ENCODE results near the gene AMOT. TPM values are rescaled to one million over a fixed set of nuclear protein-coding genes. Genes with fewer than 3 reads are reported as not detected.

The AMOT gene
- total and polyA plus RNA-seq, 2 donors: 8.8 to 29.2 TPM

- no peak for DNase-seq (ENCODE audit: extremely low spot score)
- 70% methylated on average over 3 of the region's 3 CpGs for WGBS
- no peak overlapping the region for H3K4me3 ChIP-seq (ENCODE audit: low read depth, low read length)
- H3K4me1 ChIP-seq (ENCODE audit: insufficient read depth): no peaks in the 10 kb centered on the region
- H3K27ac ChIP-seq (ENCODE audit: low read depth): no peak overlapping the region
- H3K36me3 ChIP-seq (ENCODE audit: insufficient read depth): no peaks in the 10 kb centered on the region
Measured at GRCh38 chrX:112808651-112809195, 31.9 kb downstream of the AMOT start.

GRCh38 chrX:112808007-112808406, 32.6 kb downstream of the AMOT start:
- DNase-seq (ENCODE audit: extremely low spot score): no peak
- no peaks in the 10 kb centered on the region for H3K4me1 ChIP-seq (ENCODE audit: insufficient read depth)
- H3K27ac ChIP-seq (ENCODE audit: low read depth): no peak overlapping the region
- no peaks in the 10 kb centered on the region for H3K36me3 ChIP-seq (ENCODE audit: insufficient read depth)
- H3K4me3 ChIP-seq (ENCODE audit: low read depth, low read length): no peak overlapping the region
- 90% methylated on average over 4 of the region's 4 CpGs for WGBS

GRCh38 chrX:112803060-112803459, 37.6 kb downstream of the AMOT start:
- Histone ChIP-seq H3K4me3 (ENCODE audit: low read depth, low read length) (no peak overlapping the region), H3K27ac (ENCODE audit: low read depth) (no peak overlapping the region), H3K36me3 (ENCODE audit: insufficient read depth) (no peaks in the 10 kb centered on the region), H3K4me1 (ENCODE audit: insufficient read depth) (no peaks in the 10 kb centered on the region)
- DNase-seq (ENCODE audit: extremely low spot score): no peak
- WGBS: 96% methylated on average over 3 of the region's 3 CpGs

- no peak for DNase-seq (ENCODE audit: extremely low spot score)
- Histone ChIP-seq H3K4me3 (ENCODE audit: low read depth, low read length) (no peak overlapping the region), H3K27ac (ENCODE audit: low read depth) (no peak overlapping the region), H3K36me3 (ENCODE audit: insufficient read depth) (no peaks in the 10 kb centered on the region), H3K4me1 (ENCODE audit: insufficient read depth) (no peaks in the 10 kb centered on the region)
- 81% methylated on average over 1 of the region's 1 CpG for WGBS
Measured at GRCh38 chrX:112802541-112802940, 38.1 kb downstream of the AMOT start.

- H3K27ac ChIP-seq (ENCODE audit: low read depth): no peak overlapping the region
- H3K36me3 ChIP-seq (ENCODE audit: insufficient read depth): no peaks in the 10 kb centered on the region
- H3K4me3 ChIP-seq (ENCODE audit: low read depth, low read length): no peak overlapping the region
- no peak for DNase-seq (ENCODE audit: extremely low spot score)
- 82% methylated on average over 12 of the region's 12 CpGs for WGBS
- no peaks in the 10 kb centered on the region for H3K4me1 ChIP-seq (ENCODE audit: insufficient read depth)
Measured at GRCh38 chrX:112800971-112801775, 39.5 kb downstream of the AMOT start.

GRCh38 chrX:112799425-112799824, 41.2 kb downstream of the AMOT start:
- no peak for DNase-seq (ENCODE audit: extremely low spot score)
- 100% methylated on average over 1 of the region's 1 CpG for WGBS
- no peak overlapping the region for H3K27ac ChIP-seq (ENCODE audit: low read depth)
- no peaks in the 10 kb centered on the region for H3K4me1 ChIP-seq (ENCODE audit: insufficient read depth)
- H3K36me3 ChIP-seq (ENCODE audit: insufficient read depth): no peaks in the 10 kb centered on the region
- H3K4me3 ChIP-seq (ENCODE audit: low read depth, low read length): no peak overlapping the region

- 89% methylated on average over 2 of the region's 2 CpGs for WGBS
- Histone ChIP-seq H3K4me1 (ENCODE audit: insufficient read depth) (no peaks in the 10 kb centered on the region), H3K36me3 (ENCODE audit: insufficient read depth) (no peaks in the 10 kb centered on the region)
Measured at GRCh38 chrX:112798736-112799135, 41.9 kb downstream of the AMOT start.

GRCh38 chrX:112789931-112790330, 50.7 kb downstream of the AMOT start:
- H3K4me1 ChIP-seq (ENCODE audit: insufficient read depth): no peaks in the 10 kb centered on the region

More at GRCh38 chrX:112798736-112799135, 41.9 kb downstream of the AMOT start:
- no peak overlapping the region for H3K27ac ChIP-seq (ENCODE audit: low read depth)
- no peak for DNase-seq (ENCODE audit: extremely low spot score)
- H3K4me3 ChIP-seq (ENCODE audit: low read depth, low read length): no peak overlapping the region

GRCh38 chrX:112786076-112786475, 54.6 kb downstream of the AMOT start:
- no peak for DNase-seq (ENCODE audit: extremely low spot score)
- Histone ChIP-seq H3K4me3 (ENCODE audit: low read depth, low read length) (no peak overlapping the region), H3K36me3 (ENCODE audit: insufficient read depth) (no peaks in the 10 kb centered on the region), H3K4me1 (ENCODE audit: insufficient read depth) (no peaks in the 10 kb centered on the region), H3K27ac (ENCODE audit: low read depth) (no peak overlapping the region)
- 87% methylated on average over 2 of the region's 2 CpGs for WGBS

More at GRCh38 chrX:112789931-112790330, 50.7 kb downstream of the AMOT start:
- no peak overlapping the region for H3K4me3 ChIP-seq (ENCODE audit: low read depth, low read length)
- H3K27ac ChIP-seq (ENCODE audit: low read depth): no peak overlapping the region
- no peak for DNase-seq (ENCODE audit: extremely low spot score)
- no peaks in the 10 kb centered on the region for H3K36me3 ChIP-seq (ENCODE audit: insufficient read depth)
- WGBS: 93% methylated on average over 4 of the region's 4 CpGs

- DNase-seq (ENCODE audit: extremely low spot score): no peak
- 59% methylated on average over 5 of the region's 5 CpGs for WGBS
- no peak overlapping the region for H3K27ac ChIP-seq (ENCODE audit: low read depth)
- no peaks in the 10 kb centered on the region for H3K4me1 ChIP-seq (ENCODE audit: insufficient read depth)
- no peaks in the 10 kb centered on the region for H3K36me3 ChIP-seq (ENCODE audit: insufficient read depth)
- H3K4me3 ChIP-seq (ENCODE audit: low read depth, low read length): no peak overlapping the region
Measured at GRCh38 chrX:112785344-112785743, 55.3 kb downstream of the AMOT start.

- no peak overlapping the region for H3K4me3 ChIP-seq (ENCODE audit: low read depth, low read length)
- no peak overlapping the region for H3K27ac ChIP-seq (ENCODE audit: low read depth)
- WGBS: 84% methylated on average over 3 of the region's 3 CpGs
Measured at GRCh38 chrX:112784692-112785091, 55.9 kb downstream of the AMOT start.

GRCh38 chrX:112779139-112779538, 61.5 kb downstream of the AMOT start:
- Histone ChIP-seq H3K36me3 (ENCODE audit: insufficient read depth) (peaks cover 4% of the 10 kb centered on the region), H3K4me3 (ENCODE audit: low read depth, low read length) (no peak overlapping the region), H3K4me1 (ENCODE audit: insufficient read depth) (no peaks in the 10 kb centered on the region), H3K27ac (ENCODE audit: low read depth) (no peak overlapping the region)
- no peak for DNase-seq (ENCODE audit: extremely low spot score)
- WGBS: 93% methylated on average over 9 of the region's 9 CpGs

More at GRCh38 chrX:112784692-112785091, 55.9 kb downstream of the AMOT start:
- Histone ChIP-seq H3K36me3 (ENCODE audit: insufficient read depth) (no peaks in the 10 kb centered on the region), H3K4me1 (ENCODE audit: insufficient read depth) (no peaks in the 10 kb centered on the region)
- no peak for DNase-seq (ENCODE audit: extremely low spot score)

- Histone ChIP-seq H3K4me1 (ENCODE audit: insufficient read depth) (no peaks in the 10 kb centered on the region), H3K4me3 (ENCODE audit: low read depth, low read length) (no peak overlapping the region), H3K36me3 (ENCODE audit: insufficient read depth) (peaks cover 4% of the 10 kb centered on the region), H3K27ac (ENCODE audit: low read depth) (no peak overlapping the region)
- 68% methylated on average over 10 of the region's 10 CpGs for WGBS
- no peak for DNase-seq (ENCODE audit: extremely low spot score)
Measured at GRCh38 chrX:112774651-112775293, 65.9 kb downstream of the AMOT start.

- Histone ChIP-seq H3K4me1 (ENCODE audit: insufficient read depth) (no peaks in the 10 kb centered on the region), H3K4me3 (ENCODE audit: low read depth, low read length) (no peak overlapping the region), H3K36me3 (ENCODE audit: insufficient read depth) (peaks cover 3% of the 10 kb centered on the region), H3K27ac (ENCODE audit: low read depth) (no peak overlapping the region)
- 70% methylated on average over 4 of the region's 4 CpGs for WGBS
- DNase-seq (ENCODE audit: extremely low spot score): no peak
Measured at GRCh38 chrX:112774142-112774541, 66.5 kb downstream of the AMOT start.
